ENCODE results near the gene SPTBN5. TPM values are rescaled to one million over a fixed set of nuclear protein-coding genes. Genes with fewer than 3 reads are reported as not detected.

SPTBN5 gene
- total RNA-seq, 2 donors from 2014 or later, result 0.72 to 2.3 TPM

DNA sequence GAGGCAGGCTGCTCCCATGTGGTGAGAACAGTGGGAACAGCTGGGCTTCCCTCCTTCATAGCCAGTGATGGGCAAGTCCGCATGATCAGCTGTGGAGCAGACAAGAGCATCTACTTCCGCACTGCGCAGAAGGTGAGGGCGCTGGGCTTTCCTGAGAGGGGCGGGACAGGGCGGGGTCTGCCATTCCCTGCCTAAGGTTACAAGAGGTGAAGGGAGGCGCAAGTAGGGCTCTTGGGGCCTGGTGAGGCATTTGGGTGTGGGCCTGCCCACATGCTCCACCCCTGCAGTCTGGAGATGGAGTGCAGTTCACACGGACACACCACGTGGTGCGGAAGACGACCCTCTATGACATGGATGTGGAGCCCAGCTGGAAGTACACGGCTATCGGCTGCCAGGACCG is 76.5 kb downstream of the SPTBN5 start:
- Histone ChIP-seq H3K9me3 (no peaks in the 10 kb centered on the region), H3K4me1 (no peaks in the 10 kb centered on the region), H3K9ac (ENCODE audit: low read depth in 2 of 2, low read length in 2 of 2) (no peak overlapping the region), H3K27ac (no peak overlapping the region), H3K36me3 (no peaks in the 10 kb centered on the region), H3K4me3 (no peak overlapping the region), H3K27me3 (no peaks in the 10 kb centered on the region)
- TF ChIP-seq, protein P1, sequence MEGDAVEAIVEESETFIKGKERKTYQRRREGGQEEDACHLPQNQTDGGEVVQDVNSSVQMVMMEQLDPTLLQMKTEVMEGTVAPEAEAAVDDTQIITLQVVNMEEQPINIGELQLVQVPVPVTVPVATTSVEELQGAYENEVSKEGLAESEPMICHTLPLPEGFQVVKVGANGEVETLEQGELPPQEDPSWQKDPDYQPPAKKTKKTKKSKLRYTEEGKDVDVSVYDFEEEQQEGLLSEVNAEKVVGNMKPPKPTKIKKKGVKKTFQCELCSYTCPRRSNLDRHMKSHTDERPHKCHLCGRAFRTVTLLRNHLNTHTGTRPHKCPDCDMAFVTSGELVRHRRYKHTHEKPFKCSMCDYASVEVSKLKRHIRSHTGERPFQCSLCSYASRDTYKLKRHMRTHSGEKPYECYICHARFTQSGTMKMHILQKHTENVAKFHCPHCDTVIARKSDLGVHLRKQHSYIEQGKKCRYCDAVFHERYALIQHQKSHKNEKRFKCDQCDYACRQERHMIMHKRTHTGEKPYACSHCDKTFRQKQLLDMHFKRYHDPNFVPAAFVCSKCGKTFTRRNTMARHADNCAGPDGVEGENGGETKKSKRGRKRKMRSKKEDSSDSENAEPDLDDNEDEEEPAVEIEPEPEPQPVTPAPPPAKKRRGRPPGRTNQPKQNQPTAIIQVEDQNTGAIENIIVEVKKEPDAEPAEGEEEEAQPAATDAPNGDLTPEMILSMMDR (IDR thresholded peaks at IDR 0.05), result no peak
- DNase-seq, result no peak
- intact Hi-C loops (cut with DNase I), result no loop called here

DNA sequence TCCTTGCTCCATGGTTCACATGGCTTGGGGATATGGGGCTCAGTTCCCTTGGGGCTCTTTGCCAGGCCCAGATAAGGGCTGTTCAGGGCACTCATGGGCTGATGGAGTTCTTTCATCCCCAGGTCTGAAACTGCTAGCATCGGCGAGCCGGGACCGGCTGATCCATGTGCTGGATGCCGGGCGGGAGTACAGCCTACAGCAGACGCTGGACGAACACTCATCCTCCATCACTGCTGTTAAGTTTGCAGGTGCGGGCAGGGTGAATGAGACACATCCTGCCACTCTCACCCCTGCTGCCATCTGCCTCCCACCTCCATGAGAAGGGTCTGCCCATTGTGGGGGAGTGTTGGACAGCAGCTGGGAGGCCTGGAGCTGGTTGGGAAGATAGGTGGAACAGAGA is 77.1 kb downstream of the SPTBN5 start:
- H3K9me3 ChIP-seq, result no peaks in the 10 kb centered on the region
- no peaks in the 10 kb centered on the region for H3K36me3 ChIP-seq
- no peaks in the 10 kb centered on the region for H3K4me1 ChIP-seq
- intact Hi-C loops (cut with DNase I), result no loop called here
- no peak for DNase-seq
- TF ChIP-seq, protein P1 (IDR thresholded peaks at IDR 0.05), result no peak
- H3K27me3 ChIP-seq, result no peaks in the 10 kb centered on the region
- no peak overlapping the region for H3K9ac ChIP-seq (ENCODE audit: low read depth in 2 of 2, low read length in 2 of 2)
- no peak overlapping the region for H3K4me3 ChIP-seq
- H3K27ac ChIP-seq, result no peak overlapping the region

DNA sequence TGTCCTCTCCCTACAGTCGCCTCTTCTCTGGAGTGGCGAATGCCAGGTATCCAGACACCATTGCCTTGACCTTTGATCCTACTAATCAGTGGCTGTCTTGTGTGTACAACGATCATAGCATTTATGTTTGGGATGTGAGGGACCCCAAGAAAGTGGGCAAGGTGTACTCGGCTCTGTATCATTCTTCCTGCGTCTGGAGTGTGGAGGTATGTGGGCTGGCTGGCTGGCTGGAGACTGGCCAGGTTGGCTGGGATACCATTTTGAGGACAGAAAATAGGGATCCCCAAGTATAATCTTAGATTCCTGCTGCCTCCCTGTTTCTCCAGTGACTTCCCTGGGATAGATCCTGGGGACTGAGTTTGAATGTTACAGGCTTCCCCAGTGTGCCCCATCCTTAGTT is 79.3 kb downstream of the SPTBN5 start:
- no peaks in the 10 kb centered on the region for H3K36me3 ChIP-seq
- intact Hi-C loops (cut with DNase I), result loop anchor here (5.0 kb wide), 2 partner anchors 42 to 212 kb away; partner anchors contain the start of gene MAPKBP1

DNA sequence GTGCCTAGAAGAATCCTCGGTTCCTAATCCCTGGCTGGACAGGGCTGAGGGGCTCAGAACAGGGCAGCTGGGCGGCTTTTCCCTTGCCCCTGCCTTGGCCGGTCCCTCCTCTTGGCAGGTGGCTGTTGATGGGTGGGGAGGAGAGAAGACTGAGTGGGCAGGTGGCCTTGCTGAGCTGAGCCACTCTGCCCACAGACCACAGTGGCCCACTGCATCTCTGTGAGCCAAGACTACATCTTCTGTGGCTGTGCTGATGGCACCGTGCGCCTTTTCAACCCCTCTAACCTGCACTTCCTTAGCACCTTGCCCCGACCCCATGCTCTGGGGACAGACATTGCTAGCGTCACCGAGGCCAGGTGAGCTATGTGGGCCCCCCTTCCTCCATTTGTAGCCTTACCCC is 80.4 kb downstream of the SPTBN5 start:
- Histone ChIP-seq H3K4me3 (no peak overlapping the region), H3K27me3 (no peaks in the 10 kb centered on the region), H3K4me1 (no peaks in the 10 kb centered on the region), H3K9me3 (no peaks in the 10 kb centered on the region), H3K27ac (no peak overlapping the region), H3K36me3 (no peaks in the 10 kb centered on the region), H3K9ac (ENCODE audit: low read depth in 2 of 2, low read length in 2 of 2) (no peak overlapping the region)
- intact Hi-C loops (cut with DNase I), result loop anchor here (5.0 kb wide), 2 partner anchors 41 to 211 kb away; partner anchors contain the start of gene MAPKBP1
- no peak for DNase-seq
- TF ChIP-seq, protein P1 (IDR thresholded peaks at IDR 0.05), result no peak

More for the DNA sequence above, 79.3 kb downstream of the SPTBN5 start:
- DNase-seq, result no peak
- Histone ChIP-seq H3K4me1 (no peaks in the 10 kb centered on the region), H3K27ac (no peak overlapping the region), H3K9me3 (no peaks in the 10 kb centered on the region), H3K4me3 (no peak overlapping the region), H3K9ac (ENCODE audit: low read depth in 2 of 2, low read length in 2 of 2) (no peak overlapping the region), H3K27me3 (no peaks in the 10 kb centered on the region)
- TF ChIP-seq, protein P1 (IDR thresholded peaks at IDR 0.05), result no peak

DNA sequence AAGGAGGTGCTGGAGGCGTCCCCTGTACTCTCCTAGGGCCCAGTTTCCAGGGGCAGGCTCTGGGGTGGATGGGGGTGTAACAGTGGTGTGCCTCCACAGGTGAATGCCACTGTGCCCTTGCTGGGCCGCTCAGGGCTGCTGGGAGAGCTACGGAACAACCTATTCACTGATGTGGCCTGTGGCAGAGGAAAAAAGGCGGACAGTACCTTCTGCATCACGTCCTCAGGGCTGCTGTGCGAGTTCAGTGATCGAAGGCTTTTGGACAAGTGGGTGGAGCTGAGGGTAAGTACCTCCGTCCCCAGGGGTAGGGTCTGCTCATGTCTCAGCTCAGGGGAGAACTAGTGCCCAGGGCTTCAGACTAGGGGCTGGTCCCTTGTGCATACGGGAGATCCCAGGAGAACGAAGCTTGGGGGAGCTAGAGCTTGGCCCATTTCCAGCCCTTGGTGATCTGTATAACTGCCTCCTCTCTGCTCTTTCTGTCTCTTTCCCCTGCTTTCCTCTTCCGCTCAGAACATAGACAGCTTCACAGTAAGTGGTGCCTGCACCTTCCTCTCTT is 81.0 kb downstream of the SPTBN5 start:
- no peaks in the 10 kb centered on the region for H3K9me3 ChIP-seq
- no peak for DNase-seq
- no peaks in the 10 kb centered on the region for H3K36me3 ChIP-seq
- TF ChIP-seq, protein P1 (IDR thresholded peaks at IDR 0.05), result no peak
- H3K4me3 ChIP-seq, result no peak overlapping the region
- no peak overlapping the region for H3K27ac ChIP-seq
- no peaks in the 10 kb centered on the region for H3K4me1 ChIP-seq
- H3K9ac ChIP-seq (ENCODE audit: low read depth in 2 of 2, low read length in 2 of 2), result no peak overlapping the region
- intact Hi-C loops (cut with DNase I), result loop anchor here (5.0 kb wide), 2 partner anchors 41 to 211 kb away; partner anchors contain the start of gene MAPKBP1
- H3K27me3 ChIP-seq, result no peaks in the 10 kb centered on the region
